Panc1 (cell line): Measurements from ENCODE around the gene HADH. TPM values are rescaled to one million over a fixed set of nuclear protein-coding genes. Genes with fewer than 3 reads are reported as not detected.

Source experiments
- ATAC-seq: fragments of 200-7000 bp; cut with Tn5 transposase; 2 replicates; pipeline ENCODE4 v1.9.1; 2020; ENCODE audit warnings: mild to moderate bottlenecking, moderate library complexity
- BruUV-seq: library from RNA; stranded (reverse); fragments of 400-500 nt; replicated peaks from 2 replicates; lab custom pipeline; 2021; lab: Mats Ljungman, UMichigan
- CTCF ChIA-PET: fragments of 300-600 bp; sonication (Branson Sonifier 250); formaldehyde crosslinking; loops from one replicate; lab custom pipeline; 2022; ENCODE audit warnings: antibody characterized with exemption; lab: Charles Lee
- POLR2A ChIA-PET: fragments of 300-600 bp; sonication (Branson Sonifier 250); formaldehyde crosslinking; loops from one replicate; lab custom pipeline; 2022; ENCODE audit warnings: antibody characterized with exemption; lab: Charles Lee
- DNase-seq: peaks from one replicate; pipeline ENCODE4 v3.0.0-alpha.2; 2010; ENCODE audit warnings: low read depth, low spot score
- H3K27ac ChIP-seq: 2 replicates; pipeline ENCODE4 v1.5.1; 2011; ENCODE audit warnings: mild to moderate bottlenecking, low read length, inconsistent platforms
- H3K27me3 ChIP-seq: fragments of 200-500 bp; sonication (Bioruptor generic); 2 replicates; pipeline ENCODE4 v1.6.0; 2014; ENCODE audit warnings: low read length, inconsistent platforms; ENCODE audit not compliant: control insufficient read depth, insufficient read depth
- H3K36me3 ChIP-seq: fragments of 200-500 bp; sonication (Bioruptor generic); 2 replicates; pipeline ENCODE4 v1.5.1; 2014; ENCODE audit warnings: inconsistent platforms, mild to moderate bottlenecking, low read length, moderate library complexity; ENCODE audit not compliant: control insufficient read depth, insufficient read depth
- H3K4me1 ChIP-seq: 2 replicates; pipeline ENCODE4 v1.5.1; 2011; ENCODE audit warnings: inconsistent platforms, mild to moderate bottlenecking, low read length, moderate library complexity; ENCODE audit not compliant: control insufficient read depth, insufficient read depth
- H3K4me3 ChIP-seq, 2 experiments: 2 replicates each; pipeline ENCODE4 v1.5.1; 2011 to 2012; ENCODE audit warnings: low read depth in 2 of 2, low read length in 2 of 2, mild to moderate bottlenecking in 2 of 2, inconsistent platforms in 1 of 2, moderate library complexity in 1 of 2
- H3K9me3 ChIP-seq: fragments of 200-500 bp; sonication (Bioruptor generic); 2 replicates; pipeline ENCODE4 v1.5.1; 2014; ENCODE audit warnings: low read depth, mild to moderate bottlenecking, inconsistent platforms, low read length, moderate library complexity; ENCODE audit not compliant: control insufficient read depth, insufficient read depth
- CTCF ChIP-seq: fragments of 450-650 bp; IDR thresholded peaks from 2 replicates; pipeline ENCODE4 v1.5.1; 2017; ENCODE audit warnings: mild to moderate bottlenecking
- POLR2AphosphoS5 ChIP-seq: IDR thresholded peaks from 2 replicates; pipeline ENCODE4 v1.6.1; 2012; ENCODE audit warnings: mild to moderate bottlenecking, low read depth, low read length, moderate library complexity
- REST ChIP-seq, 2 experiments: IDR thresholded peaks; 2 replicates each; pipeline ENCODE4 v1.6.1; 2011 to 2012; ENCODE audit warnings: low read depth in 2 of 2, control low read depth in 1 of 2, low read length in 1 of 2, mild to moderate bottlenecking in 1 of 2, moderate library complexity in 1 of 2; ENCODE audit not compliant: insufficient read depth in 1 of 2
- SIN3A ChIP-seq: IDR thresholded peaks from 2 replicates; pipeline ENCODE4 v1.6.1; 2012; ENCODE audit warnings: low read depth, mild to moderate bottlenecking, low read length, moderate library complexity, borderline replicate concordance; ENCODE audit not compliant: insufficient read depth
- TCF7L2 ChIP-seq: IDR thresholded peaks from 2 replicates; pipeline ENCODE4 v1.6.1; 2011; ENCODE audit warnings: mild to moderate bottlenecking, low read depth, low read length, inconsistent platforms
- in situ Hi-C: cut with HindIII; loops from 2 replicates; pipeline ENCODE4 v1.10.0; 2016; ENCODE audit warnings: low sequenced_read_pairs, low pct_unique_long_range_greater_than_20kb
- intact Hi-C: fragments of 100-400 bp; cut with micrococcal nuclease; formaldehyde crosslinking; loops from one replicate; pipeline ENCODE4 v1.10.0; 2022; ENCODE audit not compliant: unreplicated experiment
- total RNA-seq: library from RNA; stranded (reverse); gene quantifications from one replicate; pipeline ENCODE4 v1.2.1, GENCODE V29; 2021; ENCODE audit not compliant: unreplicated experiment

HADH gene
- total RNA-seq, 1 experiment from 2014 or later = 20.0 TPM

GRCh38 chr4:107987916-107988762 lies 1.6 kb upstream of the HADH start:
- Histone ChIP-seq H3K9me3 (no peaks in the 10 kb centered on the region), H3K27me3 (no peaks in the 10 kb centered on the region), H3K4me1 (peaks cover 2% of the 10 kb centered on the region), H3K4me3 (no peak overlapping the region), H3K36me3 (no peaks in the 10 kb centered on the region; the same call in none of the 2 replicates), H3K27ac (no peak overlapping the region)
- in situ Hi-C loops = no loop called here
- ChIA-PET POLR2A (no interaction called here), CTCF (no interaction called here)
- intact Hi-C loops = no loop called here
- TF ChIP-seq REST (IDR thresholded peaks at IDR 0.05; ENCODE audit: insufficient read depth in 1 of 2, low read depth in 2 of 2, low read length in 1 of 2) = no peak
- no peak for TF ChIP-seq CTCF
- TF ChIP-seq POLR2AphosphoS5 = no peak
- TF ChIP-seq TCF7L2 = no peak
- TF ChIP-seq SIN3A = no peak
- ATAC-seq = no peak
- no peak for DNase-seq
- BruUV-seq = no TSS peak

GRCh38 chr4:107988763-107989035 lies 990 bp upstream of the HADH start:
- POLR2A ChIA-PET = no interaction called here
- no peak overlapping the region for H3K4me3 ChIP-seq
- TF ChIP-seq REST (IDR thresholded peaks at IDR 0.05; ENCODE audit: insufficient read depth in 1 of 2, low read depth in 2 of 2, low read length in 1 of 2) (no peak), SIN3A (no peak), TCF7L2 (no peak), POLR2AphosphoS5 (no peak), CTCF (no peak)
- no peaks in the 10 kb centered on the region for H3K27me3 ChIP-seq
- H3K36me3 ChIP-seq = no peaks in the 10 kb centered on the region; the same call in none of the 2 replicates
- BruUV-seq = no TSS peak
- intact Hi-C loops = no loop called here
- no peaks in the 10 kb centered on the region for H3K9me3 ChIP-seq
- H3K27ac ChIP-seq = no peak overlapping the region
- ATAC-seq (no peak), DNase-seq (no peak)
- H3K4me1 ChIP-seq = peaks cover 2% of the 10 kb centered on the region
- CTCF ChIA-PET = no interaction called here
- in situ Hi-C loops = no loop called here
